H9 (cell line): ENCODE measurements around the gene TMTC1. TPM values are rescaled to one million over a fixed set of nuclear protein-coding genes. Genes with fewer than 3 reads are reported as not detected.
"Not testable (repeated sequence)": the region's sequence is repeated elsewhere in the genome, so short reads cannot be mapped to it uniquely, and the experiment has no call there.

Source experiments
- DNase-seq: peaks from one replicate; pipeline ENCODE4 v3.0.0-alpha.2; 2017
- H2AFZ ChIP-seq: one replicate; pipeline ENCODE4 v1.6.1; 2013; ENCODE audit warnings: mild to moderate bottlenecking, low read length, control low read depth, moderate library complexity
- H2AK5ac ChIP-seq: 2 replicates; pipeline ENCODE4 v1.6.1; 2013; ENCODE audit warnings: low read length, control low read depth, mixed read lengths; ENCODE audit not compliant: insufficient read length
- H2BK120ac ChIP-seq: one replicate; pipeline ENCODE4 v1.6.1; 2013; ENCODE audit warnings: low read depth, mild to moderate bottlenecking, low read length, control low read depth, inconsistent platforms; ENCODE audit not compliant: poor library complexity, severe bottlenecking
- H2BK12ac ChIP-seq: 2 replicates; pipeline ENCODE4 v1.6.1; 2013; ENCODE audit warnings: low read length, control low read depth, mixed read lengths, low read depth; ENCODE audit not compliant: insufficient read length
- H2BK15ac ChIP-seq: 2 replicates; pipeline ENCODE4 v1.6.1; 2013; ENCODE audit warnings: low read depth, low read length, control low read depth
- H2BK20ac ChIP-seq: one replicate; pipeline ENCODE4 v1.6.1; 2013; ENCODE audit warnings: low read depth, mild to moderate bottlenecking, low read length, control low read depth, inconsistent platforms; ENCODE audit not compliant: poor library complexity, severe bottlenecking
- H2BK5ac ChIP-seq: 2 replicates; pipeline ENCODE4 v1.6.1; 2013; ENCODE audit warnings: low read length, control low read depth, mixed read lengths; ENCODE audit not compliant: insufficient read length
- H3K14ac ChIP-seq: 2 replicates; pipeline ENCODE4 v1.6.1; 2013; ENCODE audit warnings: low read length, control low read depth; ENCODE audit not compliant: insufficient read depth
- H3K18ac ChIP-seq: 2 replicates; pipeline ENCODE4 v1.6.1; 2013; ENCODE audit warnings: low read depth, mild to moderate bottlenecking, mixed read lengths, low read length, control low read depth; ENCODE audit not compliant: insufficient read length
- H3K23ac ChIP-seq: 2 replicates; pipeline ENCODE4 v1.6.1; 2013; ENCODE audit warnings: low read length, control low read depth, mixed read lengths, low read depth; ENCODE audit not compliant: insufficient read length
- H3K23me2 ChIP-seq: 2 replicates; pipeline ENCODE4 v1.6.1; 2013; ENCODE audit warnings: low read depth, mild to moderate bottlenecking, mixed read lengths, low read length, control low read depth; ENCODE audit not compliant: insufficient read length, poor library complexity, severe bottlenecking
- H3K27ac ChIP-seq: 2 replicates; pipeline ENCODE4 v1.5.1; 2013; ENCODE audit warnings: low read length, control low read depth, mixed read lengths, low read depth; ENCODE audit not compliant: insufficient read length
- H3K27me3 ChIP-seq: 2 replicates; pipeline ENCODE4 v1.6.1; 2013; ENCODE audit warnings: low read length, control low read depth, inconsistent platforms; ENCODE audit not compliant: insufficient read depth
- H3K4ac ChIP-seq: 2 replicates; pipeline ENCODE4 v1.6.1; 2013; ENCODE audit warnings: low read depth, mild to moderate bottlenecking, control low read depth, inconsistent platforms, low read length, moderate library complexity
- H3K4me1 ChIP-seq: 2 replicates; pipeline ENCODE4 v1.6.1; 2013; ENCODE audit warnings: low read length, control low read depth, inconsistent platforms; ENCODE audit not compliant: insufficient read depth
- H3K4me2 ChIP-seq: 2 replicates; pipeline ENCODE4 v1.6.1; 2013; ENCODE audit warnings: low read length, control low read depth, mixed read lengths; ENCODE audit not compliant: insufficient read length, insufficient read depth
- H3K56ac ChIP-seq: 2 replicates; pipeline ENCODE4 v1.6.1; 2013; ENCODE audit warnings: low read depth, mild to moderate bottlenecking, mixed read lengths, low read length, control low read depth; ENCODE audit not compliant: insufficient read length
- H3K79me1 ChIP-seq: 2 replicates; pipeline ENCODE4 v1.6.1; 2013; ENCODE audit warnings: low read depth, mild to moderate bottlenecking, moderate library complexity, low read length, control low read depth, inconsistent platforms; ENCODE audit not compliant: insufficient read depth, poor library complexity, severe bottlenecking
- H3K79me2 ChIP-seq: 2 replicates; pipeline ENCODE4 v1.6.1; 2013; ENCODE audit warnings: low read length, control low read depth, inconsistent platforms; ENCODE audit not compliant: insufficient read depth
- H3K9ac ChIP-seq: 2 replicates; pipeline ENCODE4 v1.6.1; 2013; ENCODE audit warnings: low read length, control low read depth, mixed read lengths; ENCODE audit not compliant: insufficient read length; ENCODE audit errors: extremely low read depth
- H3K9me3 ChIP-seq: one replicate; pipeline ENCODE4 v1.6.1; 2013; ENCODE audit warnings: low read depth, low read length, inconsistent platforms; ENCODE audit not compliant: control insufficient read depth
- H3T11ph ChIP-seq: one replicate; pipeline ENCODE4 v1.6.1; 2013; ENCODE audit warnings: mild to moderate bottlenecking, low read length, control low read depth, inconsistent platforms
- H4K20me1 ChIP-seq: one replicate; pipeline ENCODE4 v1.6.1; 2013; ENCODE audit not compliant: control insufficient read depth, insufficient read length, insufficient read depth
- H4K5ac ChIP-seq: 2 replicates; pipeline ENCODE4 v1.6.1; 2013; ENCODE audit warnings: low read depth, mild to moderate bottlenecking, mixed read lengths, low read length, control low read depth; ENCODE audit not compliant: insufficient read length
- H4K8ac ChIP-seq: replicated peaks from 2 replicates; pipeline ENCODE4 v1.6.1; 2013; ENCODE audit warnings: low read length, control low read depth, mixed read lengths, low read depth; ENCODE audit not compliant: insufficient read length
- H4K91ac ChIP-seq: 2 replicates; pipeline ENCODE4 v1.6.1; 2013; ENCODE audit warnings: low read depth, mild to moderate bottlenecking, moderate library complexity, mixed read lengths, low read length, control low read depth; ENCODE audit not compliant: insufficient read length
- H3K27ac Mint-ChIP-seq, 3 experiments: 2 replicates in 2 of 3; 3 replicates in 1 of 3; pipeline ENCODE4 v1.8.0; 2020 to 2021; ENCODE audit warnings: mixed read lengths in 3 of 3, mild to moderate bottlenecking in 1 of 3, moderate library complexity in 1 of 3
- H3K27me3 Mint-ChIP-seq: 2 replicates; pipeline ENCODE4 v1.8.0; 2021; ENCODE audit warnings: low read depth, mild to moderate bottlenecking, moderate library complexity, mixed read lengths
- H3K36me3 Mint-ChIP-seq, 3 experiments: 2 replicates in 2 of 3; 3 replicates in 1 of 3; pipeline ENCODE4 v1.8.0; 2020 to 2021; ENCODE audit warnings: low read depth in 3 of 3, mixed read lengths in 3 of 3; ENCODE audit not compliant: insufficient read depth in 1 of 3
- H3K4me1 Mint-ChIP-seq, 2 experiments: 2 replicates each; pipeline ENCODE4 v1.8.0; 2020; ENCODE audit warnings: mixed read lengths in 2 of 2
- H3K4me3 Mint-ChIP-seq, 2 experiments: 2 replicates in 1 of 2; 3 replicates in 1 of 2; pipeline ENCODE4 v1.8.0; 2020 to 2021; ENCODE audit warnings: mild to moderate bottlenecking in 2 of 2, mixed read lengths in 2 of 2, moderate library complexity in 1 of 2
- H3K9me3 Mint-ChIP-seq, 2 experiments: 2 replicates in 1 of 2; 3 replicates in 1 of 2; pipeline ENCODE4 v1.8.0; 2020; ENCODE audit warnings: mild to moderate bottlenecking in 2 of 2, mixed read lengths in 2 of 2, moderate library complexity in 1 of 2
- WGBS: extraction: QIAGEN DNeasy Blood & Tissue Kit; methylation state at CpG from one replicate; pipeline ENCODE4 v1.1.7; 2013; ENCODE audit warnings: missing lambda C conversion rate, low lambda C conversion rate, mixed read lengths; ENCODE audit not compliant: insufficient read length; ENCODE audit errors: extremely low coverage; 5-methylcytosine and 5-hydroxymethylcytosine counted together
- total RNA-seq: library from RNA; stranded (reverse); gene quantifications from 2 replicates; pipeline ENCODE4 v1.2.1, GENCODE V29; 2021
- TF ChIP-seq, protein P1 (sequence below): fragments of 200-600 bp; sonication (generic); conservative IDR thresholded peaks from 3 replicates; pipeline ENCODE4 v1.8.0; 2021; ENCODE audit warnings: antibody characterized with exemption, mild to moderate bottlenecking

TMTC1 gene
- total RNA-seq, 1 experiment from 2014 or later: 16.1 TPM

DNA sequence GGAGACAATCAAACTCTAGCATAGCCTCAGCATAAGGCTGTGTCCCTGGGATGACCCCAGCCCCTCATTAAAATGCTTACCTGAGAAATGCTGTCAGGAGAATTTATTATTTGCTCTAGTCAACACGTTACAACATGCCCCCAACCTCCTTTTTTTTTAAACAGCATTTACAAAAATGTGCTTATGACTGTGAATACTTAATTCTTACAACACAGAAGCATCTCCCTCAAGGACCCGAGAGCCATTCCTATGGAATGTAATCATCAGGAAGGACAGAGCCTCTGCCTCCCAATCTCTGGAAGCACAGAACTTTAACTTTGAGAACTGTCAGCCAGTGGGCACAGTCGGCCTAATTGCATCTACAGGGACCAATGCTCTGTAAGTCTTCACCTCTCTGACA lies 149.7 kb downstream of the TMTC1 start:
- H3K56ac ChIP-seq: no peak overlapping the region
- H3K23me2 ChIP-seq: no peaks in the 10 kb centered on the region
- Mint-ChIP-seq H3K4me1 (peaks cover 30 to 33% of the 10 kb centered on the region in 2 experiments), H3K9me3 (peaks cover 4 to 6% of the 10 kb centered on the region in 2 experiments; a peak in 3 of 5 replicates), H3K27me3 (no peaks in the 10 kb centered on the region), H3K4me3 (no peak overlapping the region), H3K36me3 (peaks cover 3 to 22% (median 19%) of the 10 kb centered on the region in 3 experiments), H3K27ac (peak overlapping the region in 1 of 3 experiments; percentile 34; a peak in 2 of 7 replicates)
- no peaks in the 10 kb centered on the region for H4K20me1 ChIP-seq
- TF ChIP-seq, protein P1, sequence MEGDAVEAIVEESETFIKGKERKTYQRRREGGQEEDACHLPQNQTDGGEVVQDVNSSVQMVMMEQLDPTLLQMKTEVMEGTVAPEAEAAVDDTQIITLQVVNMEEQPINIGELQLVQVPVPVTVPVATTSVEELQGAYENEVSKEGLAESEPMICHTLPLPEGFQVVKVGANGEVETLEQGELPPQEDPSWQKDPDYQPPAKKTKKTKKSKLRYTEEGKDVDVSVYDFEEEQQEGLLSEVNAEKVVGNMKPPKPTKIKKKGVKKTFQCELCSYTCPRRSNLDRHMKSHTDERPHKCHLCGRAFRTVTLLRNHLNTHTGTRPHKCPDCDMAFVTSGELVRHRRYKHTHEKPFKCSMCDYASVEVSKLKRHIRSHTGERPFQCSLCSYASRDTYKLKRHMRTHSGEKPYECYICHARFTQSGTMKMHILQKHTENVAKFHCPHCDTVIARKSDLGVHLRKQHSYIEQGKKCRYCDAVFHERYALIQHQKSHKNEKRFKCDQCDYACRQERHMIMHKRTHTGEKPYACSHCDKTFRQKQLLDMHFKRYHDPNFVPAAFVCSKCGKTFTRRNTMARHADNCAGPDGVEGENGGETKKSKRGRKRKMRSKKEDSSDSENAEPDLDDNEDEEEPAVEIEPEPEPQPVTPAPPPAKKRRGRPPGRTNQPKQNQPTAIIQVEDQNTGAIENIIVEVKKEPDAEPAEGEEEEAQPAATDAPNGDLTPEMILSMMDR: no peak
- no peak overlapping the region for H3K18ac ChIP-seq
- no peak overlapping the region for H2BK12ac ChIP-seq
- no peaks in the 10 kb centered on the region for H3K79me1 ChIP-seq
- H3K27ac ChIP-seq: no peak overlapping the region
- no peak overlapping the region for H3K4ac ChIP-seq
- no peak overlapping the region for H3T11ph ChIP-seq
- H3K9ac ChIP-seq: no peak overlapping the region
- 0 out of 2 replicates have a peak, but pooled peaks cover 2% of the 10 kb centered on the region for H3K4me1 ChIP-seq
- no peak overlapping the region for H2AK5ac ChIP-seq
- H2BK15ac ChIP-seq: no peak overlapping the region
- H3K9me3 ChIP-seq: no peaks in the 10 kb centered on the region
- no peak overlapping the region for H2BK20ac ChIP-seq
- WGBS: no CpG with 5 or more reads among the region's 3 CpGs
- H3K79me2 ChIP-seq: no peaks in the 10 kb centered on the region
- no peak overlapping the region for H2AFZ ChIP-seq
- H4K5ac ChIP-seq: no peak overlapping the region
- H3K23ac ChIP-seq: no peak overlapping the region
- no peak overlapping the region for H4K8ac ChIP-seq
- H3K27me3 ChIP-seq: no peaks in the 10 kb centered on the region
- no peak overlapping the region for H3K4me2 ChIP-seq
- H3K14ac ChIP-seq: no peak overlapping the region
- no peak for DNase-seq
- H2BK120ac ChIP-seq: no peak overlapping the region
- H2BK5ac ChIP-seq: no peak overlapping the region
- H4K91ac ChIP-seq: no peak overlapping the region

DNA sequence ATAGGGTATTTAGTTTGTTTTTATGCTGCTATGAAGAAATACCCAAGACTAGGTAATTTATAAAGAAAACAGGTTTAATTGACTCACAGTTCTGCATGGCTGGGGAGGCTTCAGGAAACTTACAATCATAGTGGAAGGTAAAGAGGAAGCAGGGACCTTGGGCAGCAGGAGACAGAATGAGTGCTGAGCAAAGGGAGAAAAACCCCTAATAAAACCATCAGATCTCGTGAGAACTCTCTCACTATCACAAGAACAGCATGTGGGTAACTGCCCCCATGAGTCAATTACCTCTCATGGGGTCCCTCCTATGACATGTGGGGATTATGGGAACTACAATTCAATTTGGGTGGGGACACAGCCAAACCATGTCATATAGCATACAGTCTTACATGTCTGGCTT lies 153.6 kb downstream of the TMTC1 start:
- H3T11ph ChIP-seq, H2BK12ac ChIP-seq, H3K23me2 ChIP-seq, H2BK5ac ChIP-seq, H3K23ac ChIP-seq, H3K9me3 ChIP-seq, H2BK15ac ChIP-seq, H3K14ac ChIP-seq, H3K4me1 ChIP-seq, H3K56ac ChIP-seq, H2BK20ac ChIP-seq, H3K4me3 Mint-ChIP-seq, DNase-seq, H4K91ac ChIP-seq, H2BK120ac ChIP-seq, H3K27me3 ChIP-seq, H3K18ac ChIP-seq, H3K27ac ChIP-seq, H2AFZ ChIP-seq, H4K5ac ChIP-seq, H3K27me3 Mint-ChIP-seq, H4K8ac ChIP-seq, H3K9ac ChIP-seq, H3K79me2 ChIP-seq, H3K4ac ChIP-seq, H3K79me1 ChIP-seq, H4K20me1 ChIP-seq, H3K4me2 ChIP-seq, H2AK5ac ChIP-seq: not testable (repeated sequence)
- peak overlapping the region in 1 of 3 experiments; percentile 68; a peak in 1 of 7 replicates for H3K27ac Mint-ChIP-seq
- H3K9me3 Mint-ChIP-seq: peaks cover 12 to 16% of the 10 kb centered on the region in 2 experiments; a peak in 4 of 5 replicates
- peaks cover 14 to 30% (median 29%) of the 10 kb centered on the region in 3 experiments for H3K36me3 Mint-ChIP-seq
- H3K4me1 Mint-ChIP-seq: peaks cover 33% of the 10 kb centered on the region in 2 experiments
- WGBS: no CpG with 5 or more reads among the region's 1 CpG
